Ovary (tissue), 9 donors: ENCODE data around the gene TSC2. TPM values are rescaled to one million over a fixed set of nuclear protein-coding genes. Genes with fewer than 3 reads are reported as not detected.
A peak's percentile ranks its signal among the peaks of the same experiment; 100 is the strongest.

Source experiments
- DNase-seq, 5 donors: peaks; one replicate each; pipeline ENCODE4 v3.0.0-alpha.2; 2019 to 2020
- H3K27ac ChIP-seq, 2 donors: fragments of 200-600 bp; one replicate each; pipeline versions ENCODE4 v1.5.1 to v1.8.0; 2019 to 2022
- H3K27me3 ChIP-seq: fragments of 200-600 bp; one replicate; pipeline ENCODE4 v1.8.0; 2022
- H3K36me3 ChIP-seq: fragments of 200-600 bp; sonication (generic); one replicate; pipeline ENCODE4 v1.5.1; 2019
- H3K4me1 ChIP-seq: one replicate; pipeline ENCODE4 v1.8.1; 2013; ENCODE audit warnings: mild to moderate bottlenecking, moderate library complexity; ENCODE audit not compliant: insufficient read depth
- H3K4me3 ChIP-seq: fragments of 200-600 bp; sonication (generic); one replicate; pipeline ENCODE4 v1.5.1; 2017
- H3K9me3 ChIP-seq, 2 donors: fragments of 200-600 bp in 1 of 2; sonication (generic) in 1 of 2; one replicate each; pipeline versions ENCODE4 v1.5.1 to v1.8.1; 2013 to 2019; ENCODE audit warnings: mild to moderate bottlenecking in 1 of 2, moderate library complexity in 1 of 2
- EP300 ChIP-seq: sonication (generic); formaldehyde crosslinking; IDR thresholded peaks from one replicate; pipeline ENCODE4 v1.6.1; 2017; ENCODE audit warnings: antibody characterized with exemption
- POLR2A ChIP-seq: fragments of 450-650 bp; IDR thresholded peaks from one replicate; pipeline ENCODE4 v1.6.1; 2017; ENCODE audit warnings: antibody characterized with exemption, mild to moderate bottlenecking, moderate library complexity
- WGBS, 3 donors: extraction: QIAGEN DNeasy Blood & Tissue Kit in 1 of 3; methylation state at CpG; one replicate each; pipeline versions ENCODE4 v1.1.5 to v1.1.7; 2013 to 2017; 5-methylcytosine and 5-hydroxymethylcytosine counted together
- intact Hi-C, 4 donors: fragments of 100-400 bp; cut with DNase I; formaldehyde crosslinking; loops; one replicate each; pipeline versions ENCODE4 v1.11.0 to v1.15.1; 2022 to 2023
- polyA plus RNA-seq, 2 donors: library from polyadenylated mRNA; stranded (reverse); fragments of 200-250 nt in 1 of 2; fragments of 350-450 nt in 1 of 2; fragmentation: Illumina TruSeq in 1 of 2; extraction: RNeasy Lipid Tissue Mini Kit (QIAGEN cat#74804) in 1 of 2; gene quantifications; one replicate each; pipeline ENCODE4 v1.2.3, GENCODE V29; 2013 to 2014
- total RNA-seq, 7 donors: library from RNA; depleted of rRNA in 2 of 7; stranded (reverse); fragments of >200 nt in 2 of 7; fragmentation: NEBNext Ultra II Directional in 3 of 7; extraction: Animal tissue kit (Norgen Biotek cat#: 25700) in 3 of 7; gene quantifications; one replicate each; pipeline versions ENCODE4 v1.1.0 to v1.2.4, GENCODE V29; 2016 to 2023
- TF ChIP-seq, protein P1 (sequence below), 3 donors: fragments of 450-650 bp in 2 of 3; fragments of 200-600 bp in 1 of 3; IDR thresholded peaks; one replicate each; pipeline versions ENCODE4 v1.5.1 to v1.8.0; 2016 to 2022; ENCODE audit warnings: antibody characterized with exemption in 3 of 3, mild to moderate bottlenecking in 1 of 3
- donor health status: DM: no; HTN: no; CAD: no; lungs with moderate emphysema.
- donor health status: DM: no; HTN: no; CAD: no.
- donor health status: Bipolar disorder and iron deficiency.
- donor health status: DM: yes; HTN: yes; CAD: no.
- donor health status: DM: no; HTN: no; CAD: no.
- donor health status: DM: yes; HTN: yes; CAD: no.

Gene TSC2
- total and polyA plus RNA-seq, 9 donors, result 47.0 to 150 (median 96.0) TPM

DNA sequence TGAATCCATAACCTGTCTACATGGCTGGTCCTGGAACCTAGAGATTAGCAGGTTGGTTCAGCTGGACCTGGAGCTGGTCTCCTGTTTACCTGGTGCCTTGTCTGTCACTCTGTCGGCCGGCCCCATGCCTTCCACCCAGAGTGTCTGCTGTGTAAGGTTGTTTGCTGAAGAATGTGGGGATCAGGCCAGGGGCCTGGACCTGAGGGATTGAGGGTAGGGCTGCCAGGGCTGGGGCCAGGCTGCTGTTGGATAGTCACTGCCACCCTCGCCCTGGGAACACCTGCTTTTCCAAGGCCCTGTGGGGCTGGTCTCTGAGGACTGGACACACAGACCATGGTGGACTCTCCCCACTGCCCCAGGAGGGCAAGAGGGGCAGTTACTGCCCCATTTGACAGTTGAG, 19.6 kb upstream of the TSC2 start:
- peak in 1 of 5 donors; percentile 21 for DNase-seq
- Histone ChIP-seq H3K4me1 (peaks cover 22% of the 10 kb centered on the region), H3K27me3 (no peaks in the 10 kb centered on the region), H3K9me3 (no peaks in the 10 kb centered on the region), H3K27ac (peak overlapping the region in 1 of 2 donors; percentile 6), H3K4me3 (no peak overlapping the region), H3K36me3 (no peaks in the 10 kb centered on the region)
- intact Hi-C loops, result loop anchor here in 1 of 4 donors (5.0 kb wide), 1 partner anchor 124 kb away; no protein-coding TSS in a partner anchor
- TF ChIP-seq POLR2A, result no peak
- no peak for TF ChIP-seq EP300
- TF ChIP-seq, protein P1, sequence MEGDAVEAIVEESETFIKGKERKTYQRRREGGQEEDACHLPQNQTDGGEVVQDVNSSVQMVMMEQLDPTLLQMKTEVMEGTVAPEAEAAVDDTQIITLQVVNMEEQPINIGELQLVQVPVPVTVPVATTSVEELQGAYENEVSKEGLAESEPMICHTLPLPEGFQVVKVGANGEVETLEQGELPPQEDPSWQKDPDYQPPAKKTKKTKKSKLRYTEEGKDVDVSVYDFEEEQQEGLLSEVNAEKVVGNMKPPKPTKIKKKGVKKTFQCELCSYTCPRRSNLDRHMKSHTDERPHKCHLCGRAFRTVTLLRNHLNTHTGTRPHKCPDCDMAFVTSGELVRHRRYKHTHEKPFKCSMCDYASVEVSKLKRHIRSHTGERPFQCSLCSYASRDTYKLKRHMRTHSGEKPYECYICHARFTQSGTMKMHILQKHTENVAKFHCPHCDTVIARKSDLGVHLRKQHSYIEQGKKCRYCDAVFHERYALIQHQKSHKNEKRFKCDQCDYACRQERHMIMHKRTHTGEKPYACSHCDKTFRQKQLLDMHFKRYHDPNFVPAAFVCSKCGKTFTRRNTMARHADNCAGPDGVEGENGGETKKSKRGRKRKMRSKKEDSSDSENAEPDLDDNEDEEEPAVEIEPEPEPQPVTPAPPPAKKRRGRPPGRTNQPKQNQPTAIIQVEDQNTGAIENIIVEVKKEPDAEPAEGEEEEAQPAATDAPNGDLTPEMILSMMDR (IDR thresholded peaks at IDR 0.05), result no peak
- WGBS, 3 donors, result 43 to 62% (median 57%) methylated on average over 3 of the region's 3 CpGs

- peak in 1 of 5 donors; percentile 13 for DNase-seq
- Histone ChIP-seq H3K9me3 (no peaks in the 10 kb centered on the region), H3K36me3 (no peaks in the 10 kb centered on the region), H3K27ac (peak overlapping the region in 1 of 2 donors; percentile 6), H3K4me1 (peaks cover 21% of the 10 kb centered on the region), H3K4me3 (no peak overlapping the region), H3K27me3 (no peaks in the 10 kb centered on the region)
- WGBS, 3 donors, result 54 to 72% (median 70%) methylated on average over 18 of the region's 18 CpGs
- TF ChIP-seq POLR2A, result no peak
- TF ChIP-seq EP300, result no peak
- TF ChIP-seq, protein P1 (IDR thresholded peaks at IDR 0.05), result no peak
- intact Hi-C loops, result loop anchor here in 1 of 4 donors (5.0 kb wide), 1 partner anchor 124 kb away; no protein-coding TSS in a partner anchor
These were observed 19.1 kb upstream of the TSC2 start for GRCh38 chr16:2028620-2029220.

DNA sequence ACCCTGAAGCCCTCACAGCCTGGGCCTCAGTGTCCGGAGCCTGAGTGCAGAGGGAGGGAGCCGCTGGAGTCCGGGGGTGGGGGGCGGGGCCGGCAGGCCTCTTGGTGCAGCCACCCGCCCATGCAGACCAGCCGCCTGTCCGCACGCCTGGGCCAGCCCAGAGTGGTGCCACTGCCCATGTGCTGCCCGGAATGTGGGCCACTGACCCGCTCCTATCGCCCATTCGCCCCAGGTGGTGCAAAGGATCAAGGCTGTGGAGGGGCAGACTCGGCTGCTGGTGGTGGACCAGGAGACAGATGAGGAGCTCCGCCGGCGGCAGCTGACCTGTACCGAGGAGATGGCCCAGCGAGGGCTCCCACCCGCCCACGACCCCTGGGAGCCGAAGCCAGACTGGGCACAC, 18.4 kb upstream of the TSC2 start:
- Histone ChIP-seq H3K9me3 (no peaks in the 10 kb centered on the region), H3K4me3 (no peak overlapping the region), H3K36me3 (no peaks in the 10 kb centered on the region), H3K27me3 (no peaks in the 10 kb centered on the region), H3K27ac (no peak overlapping the region), H3K4me1 (peaks cover 21% of the 10 kb centered on the region)
- TF ChIP-seq POLR2A (no peak), EP300 (no peak)
- TF ChIP-seq, protein P1 (IDR thresholded peaks at IDR 0.05), result no peak
- DNase-seq, result no peak
- WGBS, 3 donors, result 61 to 73% (median 67%) methylated on average over 21 to 22 of the region's 22 CpGs
- intact Hi-C loops, result loop anchor here in 1 of 4 donors (5.0 kb wide), 1 partner anchor 123 kb away; no protein-coding TSS in a partner anchor

- Histone ChIP-seq H3K4me3 (no peak overlapping the region), H3K9me3 (no peaks in the 10 kb centered on the region), H3K27ac (peak overlapping the region in 1 of 2 donors; percentile 30), H3K27me3 (no peaks in the 10 kb centered on the region), H3K36me3 (no peaks in the 10 kb centered on the region), H3K4me1 (peaks cover 26% of the 10 kb centered on the region)
- intact Hi-C loops, result no loop called here
- no peak for TF ChIP-seq POLR2A
- TF ChIP-seq, protein P1 (IDR thresholded peaks at IDR 0.05), result no peak
- no peak for TF ChIP-seq EP300
- DNase-seq, result no peak
- 84 to 92% (median 91%) methylated on average over 11 of the region's 11 CpGs for WGBS, 3 donors
These were observed 17.7 kb upstream of the TSC2 start for GRCh38 chr16:2030036-2030435.
